K562 (cell line): ENCODE data around the gene RACK1. TPM values are rescaled to one million over a fixed set of nuclear protein-coding genes. Genes with fewer than 3 reads are reported as not detected.

Source experiments
- CBFA2T2 ChIP-seq: fragments of 450-650 bp; conservative IDR thresholded peaks from 2 replicates; pipeline ENCODE4 v1.6.1; 2017; ENCODE audit warnings: mild to moderate bottlenecking
- KAT7 ChIP-seq: sonication (generic); formaldehyde crosslinking; IDR thresholded peaks from 2 replicates; pipeline ENCODE4 v1.8.0; 2022; ENCODE audit warnings: missing genetic modification reagents, mild to moderate bottlenecking, borderline replicate concordance
- MYNN ChIP-seq, 2 experiments: sonication (generic); formaldehyde crosslinking in 1 of 2; IDR thresholded peaks; 2 replicates each; pipeline versions ENCODE4 v1.5.0 to v1.6.1; 2016 to 2020; ENCODE audit warnings: antibody characterized with exemption in 1 of 2, missing genetic modification reagents in 1 of 2
- RBM15 ChIP-seq: fragments of 200-400 bp; formaldehyde crosslinking; IDR thresholded peaks from 2 replicates; pipeline ENCODE4 v1.6.1; 2018; ENCODE audit warnings: mild to moderate bottlenecking, low read length, moderate library complexity; ENCODE audit not compliant: insufficient read depth
- SIN3A ChIP-seq, 2 experiments: fragments of 150-350 bp in 1 of 2; IDR thresholded peaks; 2 replicates each; pipeline ENCODE4 v1.6.1; 2011 to 2016; ENCODE audit warnings: borderline replicate concordance in 2 of 2, low read depth in 2 of 2, low read length in 2 of 2, mild to moderate bottlenecking in 2 of 2, moderate library complexity in 2 of 2; ENCODE audit not compliant: control insufficient read depth in 1 of 2
- SMAD1 ChIP-seq: fragments of 150-350 bp; IDR thresholded peaks from 2 replicates; pipeline ENCODE4 v1.6.1; 2014; ENCODE audit warnings: low read length, low read depth; ENCODE audit not compliant: partially characterized antibody
- SMAD3 ChIP-seq: fragments of 450-650 bp; formaldehyde crosslinking; conservative IDR thresholded peaks from 2 replicates; pipeline ENCODE4 v1.4.0; 2020; ENCODE audit warnings: mild to moderate bottlenecking
- TGIF2 ChIP-seq: sonication (generic); formaldehyde crosslinking; IDR thresholded peaks from 2 replicates; pipeline ENCODE4 v1.8.1; 2022; ENCODE audit warnings: mild to moderate bottlenecking, missing genetic modification reagents, moderate library complexity
- YY1 ChIP-seq, 3 experiments: IDR thresholded peaks; 2 replicates each; pipeline ENCODE4 v1.6.1; 2011; ENCODE audit warnings: low read length in 2 of 3, mild to moderate bottlenecking in 2 of 3, moderate library complexity in 2 of 3, borderline replicate concordance in 1 of 3, control low read depth in 1 of 3, low read depth in 1 of 3; ENCODE audit not compliant: insufficient read depth in 3 of 3, insufficient replicate concordance in 2 of 3, control insufficient read depth in 1 of 3, insufficient read length in 1 of 3; ENCODE audit errors: extremely low read depth in 1 of 3
- ZBTB33 ChIP-seq: sonication (generic); formaldehyde crosslinking; IDR thresholded peaks from 2 replicates; pipeline ENCODE4 v1.8.1; 2023; ENCODE audit warnings: mild to moderate bottlenecking, missing genetic modification reagents
- ZNF277 ChIP-seq: fragments of 250-450 bp; sonication (Bioruptor Pico); IDR thresholded peaks from 2 replicates; pipeline ENCODE4 v1.8.0; 2022; ENCODE audit warnings: inconsistent platforms, mild to moderate bottlenecking, moderate library complexity, borderline replicate concordance
- polyA plus RNA-seq, 8 experiments: library from polyadenylated mRNA; depleted of rRNA in 4 of 8; stranded (reverse) in 5 of 8; unstranded in 3 of 8; fragments of >200 nt; fragmentation: Nextera tagmentation in 2 of 8; fragmentation: Illumina TruSeq in 1 of 8; extraction: Ambion mirVana in 2 of 8; extraction: Trizol in 1 of 8; gene quantifications; 2 replicates each; pipeline versions ENCODE4 v1.2.1 to v1.2.3, GENCODE V29; 2011 to 2014; ENCODE audit warnings: inconsistent platforms in 1 of 8, missing spikeins in 1 of 8
- total RNA-seq, 7 experiments: library from RNA; depleted of rRNA in 6 of 7; stranded (reverse); fragments of >200 nt in 6 of 7; fragmentation: Illumina TruSeq in 2 of 7; extraction: Trizol in 2 of 7; gene quantifications; 2 replicates each; pipeline versions ENCODE4 v1.2.1 to v1.2.3, GENCODE V29; 2011 to 2021; ENCODE audit warnings: low replicate concordance in 1 of 7
- TF ChIP-seq, protein P1 (sequence below): fragments of 150-350 bp; conservative IDR thresholded peaks from 2 replicates; pipeline ENCODE4 v1.6.1; 2014; ENCODE audit warnings: low read length
- TF ChIP-seq, protein P2 (sequence below): sonication (generic); formaldehyde crosslinking; IDR thresholded peaks from 2 replicates; pipeline ENCODE4 v1.5.0; 2020; ENCODE audit warnings: missing genetic modification reagents

The RACK1 gene
- total and polyA plus RNA-seq, 9 of the 15 experiments (the other 6 are each of a cell fraction or from before 2014, with no cell fraction given), result 2,303 to 5,311 (median 3,833) TPM

GRCh38 chr5:181204113-181204825 is 39.4 kb downstream of the RACK1 start (continued):
- TF ChIP-seq YY1 (IDR thresholded peaks at IDR 0.05; ENCODE audit: borderline replicate concordance in 1 of 3, control insufficient read depth in 1 of 3, extremely low read depth in 1 of 3, insufficient read depth in 3 of 3, insufficient read length in 1 of 3, insufficient replicate concordance in 2 of 3, low read depth in 1 of 3, low read length in 2 of 3), result peak in 1 of 3 experiments; percentile 20
- TF ChIP-seq, protein P1, sequence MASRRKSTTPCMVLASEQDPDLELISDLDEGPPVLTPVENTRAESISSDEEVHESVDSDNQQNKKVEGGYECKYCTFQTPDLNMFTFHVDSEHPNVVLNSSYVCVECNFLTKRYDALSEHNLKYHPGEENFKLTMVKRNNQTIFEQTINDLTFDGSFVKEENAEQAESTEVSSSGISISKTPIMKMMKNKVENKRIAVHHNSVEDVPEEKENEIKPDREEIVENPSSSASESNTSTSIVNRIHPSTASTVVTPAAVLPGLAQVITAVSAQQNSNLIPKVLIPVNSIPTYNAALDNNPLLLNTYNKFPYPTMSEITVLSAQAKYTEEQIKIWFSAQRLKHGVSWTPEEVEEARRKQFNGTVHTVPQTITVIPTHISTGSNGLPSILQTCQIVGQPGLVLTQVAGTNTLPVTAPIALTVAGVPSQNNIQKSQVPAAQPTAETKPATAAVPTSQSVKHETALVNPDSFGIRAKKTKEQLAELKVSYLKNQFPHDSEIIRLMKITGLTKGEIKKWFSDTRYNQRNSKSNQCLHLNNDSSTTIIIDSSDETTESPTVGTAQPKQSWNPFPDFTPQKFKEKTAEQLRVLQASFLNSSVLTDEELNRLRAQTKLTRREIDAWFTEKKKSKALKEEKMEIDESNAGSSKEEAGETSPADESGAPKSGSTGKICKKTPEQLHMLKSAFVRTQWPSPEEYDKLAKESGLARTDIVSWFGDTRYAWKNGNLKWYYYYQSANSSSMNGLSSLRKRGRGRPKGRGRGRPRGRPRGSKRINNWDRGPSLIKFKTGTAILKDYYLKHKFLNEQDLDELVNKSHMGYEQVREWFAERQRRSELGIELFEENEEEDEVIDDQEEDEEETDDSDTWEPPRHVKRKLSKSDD, result no peak
- TF ChIP-seq CBFA2T2, result no peak
- no peak; the same call in 1 of the 2 replicates for TF ChIP-seq MYNN (IDR thresholded peaks at IDR 0.05)
- no peak for TF ChIP-seq MYNN (CRISPR knock-in tag; IDR thresholded peaks at IDR 0.05)
- no peak for TF ChIP-seq ZNF277 (CRISPR knock-in tag)
- no peak for TF ChIP-seq KAT7 (CRISPR knock-in tag)
- no peak for TF ChIP-seq SMAD3 (CRISPR knock-in tag)
- TF ChIP-seq RBM15, result no peak
- TF ChIP-seq SIN3A (IDR thresholded peaks at IDR 0.05; ENCODE audit: borderline replicate concordance in 2 of 2, control insufficient read depth in 1 of 2, low read depth in 2 of 2, low read length in 2 of 2), result peak in 1 of 2 experiments; percentile 17; a peak in 1 of 4 replicates
- TF ChIP-seq SMAD1, result no peak
- no peak for TF ChIP-seq TGIF2 (CRISPR knock-in tag)
- TF ChIP-seq ZBTB33 (CRISPR knock-in tag), result no peak
- TF ChIP-seq, protein P2, sequence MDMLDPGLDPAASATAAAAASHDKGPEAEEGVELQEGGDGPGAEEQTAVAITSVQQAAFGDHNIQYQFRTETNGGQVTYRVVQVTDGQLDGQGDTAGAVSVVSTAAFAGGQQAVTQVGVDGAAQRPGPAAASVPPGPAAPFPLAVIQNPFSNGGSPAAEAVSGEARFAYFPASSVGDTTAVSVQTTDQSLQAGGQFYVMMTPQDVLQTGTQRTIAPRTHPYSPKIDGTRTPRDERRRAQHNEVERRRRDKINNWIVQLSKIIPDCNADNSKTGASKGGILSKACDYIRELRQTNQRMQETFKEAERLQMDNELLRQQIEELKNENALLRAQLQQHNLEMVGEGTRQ (CRISPR knock-in tag), result no peak
